NCI-H2227 (cell line): ENCODE measurements around the gene ARHGAP23.

Source experiments
- DNase-seq: peaks from one replicate; lab custom pipeline; 2025; ENCODE audit not compliant: unreplicated experiment; lab: John Stamatoyannopoulos, UW

ARHGAP23 gene

GRCh38 chr17:38442548-38442947 lies 14.3 kb downstream of the ARHGAP23 start:
- DNase-seq = no peak

GRCh38 chr17:38443356-38444031 lies 15.2 kb downstream of the ARHGAP23 start:
- DNase-seq = no peak

GRCh38 chr17:38444151-38444550 lies 15.9 kb downstream of the ARHGAP23 start:
- peak; percentile 81 for DNase-seq

GRCh38 chr17:38447502-38448085 lies 19.3 kb downstream of the ARHGAP23 start:
- DNase-seq = no peak

- DNase-seq = no peak
These were observed 20.0 kb downstream of the ARHGAP23 start for GRCh38 chr17:38448208-38448771.

- DNase-seq = no peak
These were observed 21.1 kb downstream of the ARHGAP23 start for GRCh38 chr17:38449364-38449763.

- no peak for DNase-seq
These were observed 22.3 kb downstream of the ARHGAP23 start for GRCh38 chr17:38450557-38451029.

GRCh38 chr17:38451030-38451839 lies 23.0 kb downstream of the ARHGAP23 start:
- no peak for DNase-seq

GRCh38 chr17:38451840-38452529 lies 23.7 kb downstream of the ARHGAP23 start:
- DNase-seq = no peak

- no peak for DNase-seq
These were observed 24.5 kb downstream of the ARHGAP23 start for GRCh38 chr17:38452719-38453118.

- no peak for DNase-seq
These were observed 25.7 kb downstream of the ARHGAP23 start for GRCh38 chr17:38453951-38454421.

- no peak for DNase-seq
These were observed 26.3 kb downstream of the ARHGAP23 start for GRCh38 chr17:38454532-38454931.

- no peak for DNase-seq
These were observed 27.1 kb downstream of the ARHGAP23 start for GRCh38 chr17:38455288-38455915.

GRCh38 chr17:38456031-38456815 lies 28.0 kb downstream of the ARHGAP23 start:
- DNase-seq = no peak

- DNase-seq = no peak
These were observed 29.5 kb downstream of the ARHGAP23 start for GRCh38 chr17:38457577-38458371.

GRCh38 chr17:38458521-38458920 lies 30.3 kb downstream of the ARHGAP23 start:
- no peak for DNase-seq

- peak; percentile 21 for DNase-seq
These were observed 31.3 kb downstream of the ARHGAP23 start for GRCh38 chr17:38459567-38459966.

GRCh38 chr17:38460082-38460715 lies 31.9 kb downstream of the ARHGAP23 start:
- DNase-seq = peak; percentile 33
